NB4 (cell line): Measurements from ENCODE around the gene PITX2.

Source experiments
- CTCF ChIP-seq: IDR thresholded peaks from one replicate; pipeline ENCODE4 v1.5.1; 2012; ENCODE audit warnings: low read depth, low read length
- MAX ChIP-seq: IDR thresholded peaks from 2 replicates; pipeline ENCODE4 v1.6.1; 2011; ENCODE audit warnings: low read depth, low read length
- MYC ChIP-seq: IDR thresholded peaks from 2 replicates; pipeline ENCODE4 v1.6.1; 2011; ENCODE audit warnings: low read depth, low read length
- POLR2A ChIP-seq: IDR thresholded peaks from 2 replicates; pipeline ENCODE4 v1.6.1; 2011; ENCODE audit warnings: mild to moderate bottlenecking; ENCODE audit not compliant: insufficient read length; ENCODE audit errors: extremely low read depth

GRCh38 chr4:110624904-110625494 is 2.1 kb upstream of the PITX2 start:
- no peak for TF ChIP-seq CTCF
- TF ChIP-seq POLR2A: no peak
- no peak for TF ChIP-seq MAX
- TF ChIP-seq MYC: no peak
